ENCODE results near the gene CDH22.

Gene CDH22

DNA sequence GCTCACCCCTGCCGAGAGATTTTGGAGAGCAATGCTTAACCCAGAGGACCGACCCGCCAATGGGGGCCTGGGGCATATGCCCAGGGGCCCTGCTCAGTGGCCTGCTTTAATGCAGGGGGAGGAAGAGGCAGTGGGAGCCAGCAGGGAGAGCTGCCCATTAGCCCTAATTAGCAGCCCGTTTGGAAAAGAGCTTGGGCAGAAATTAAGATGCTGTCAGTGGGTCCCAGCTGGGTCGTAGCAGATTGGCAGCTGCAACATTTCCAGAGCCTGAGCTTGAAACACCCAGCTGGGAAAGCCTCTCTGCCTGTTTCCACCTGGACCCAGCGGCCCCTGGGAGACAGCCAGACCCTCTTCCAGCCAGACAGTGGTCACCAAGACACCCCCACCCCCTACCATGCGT, 150.7 kb downstream of the CDH22 start:
- no peak overlapping the region for H3K27ac ChIP-seq
- DNase-seq (ENCODE audit: low read depth, low spot score), result no peak

DNA sequence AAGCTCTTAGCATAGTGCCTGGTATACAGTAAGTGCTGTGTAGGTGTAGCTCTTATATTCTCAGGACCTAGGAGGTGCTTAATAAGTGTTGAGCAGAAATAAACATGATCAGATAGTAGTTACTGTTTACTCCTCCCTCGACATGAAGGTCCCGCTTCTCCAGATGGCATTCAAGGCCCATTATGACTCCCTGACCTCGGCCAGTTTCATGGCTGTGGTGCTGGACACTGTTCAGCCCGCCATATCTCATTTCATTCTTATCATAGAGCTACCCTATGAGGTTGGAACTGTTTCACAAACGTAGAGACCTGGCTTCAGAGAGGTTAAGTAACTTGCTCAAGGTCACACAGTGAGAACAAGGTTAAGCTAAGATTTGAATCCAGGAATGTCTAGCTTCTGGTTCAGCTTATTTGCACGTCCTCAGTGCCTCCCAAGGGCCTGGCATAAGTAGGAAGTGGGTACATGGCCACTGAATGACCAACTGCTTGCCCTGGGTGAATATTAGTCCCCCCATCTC, 151.2 kb downstream of the CDH22 start:
- no peak overlapping the region for H3K27ac ChIP-seq
- no peak for DNase-seq (ENCODE audit: low read depth, low spot score)

DNA sequence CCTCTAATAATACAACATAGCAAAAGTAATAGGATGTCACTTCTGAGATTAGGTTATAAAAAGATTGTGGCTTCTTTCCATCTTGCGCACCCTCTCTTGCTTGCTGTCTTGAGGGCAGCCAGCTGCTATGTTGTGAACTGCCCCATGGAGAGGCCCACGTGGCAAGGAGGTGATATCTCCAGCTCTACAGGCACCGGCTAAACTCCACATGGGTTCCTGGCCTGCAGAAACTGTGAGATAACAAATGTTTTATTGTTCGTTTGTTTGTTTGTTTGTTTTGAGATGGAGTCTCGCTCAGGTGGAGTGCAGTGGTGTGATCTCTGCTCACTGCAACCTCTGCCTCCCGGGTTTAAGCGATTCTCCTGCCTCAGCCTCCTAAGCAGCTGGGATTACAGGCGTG, 152.2 kb downstream of the CDH22 start:
- no peak for DNase-seq (ENCODE audit: low read depth, low spot score)
- H3K27ac ChIP-seq, result no peak overlapping the region

DNA sequence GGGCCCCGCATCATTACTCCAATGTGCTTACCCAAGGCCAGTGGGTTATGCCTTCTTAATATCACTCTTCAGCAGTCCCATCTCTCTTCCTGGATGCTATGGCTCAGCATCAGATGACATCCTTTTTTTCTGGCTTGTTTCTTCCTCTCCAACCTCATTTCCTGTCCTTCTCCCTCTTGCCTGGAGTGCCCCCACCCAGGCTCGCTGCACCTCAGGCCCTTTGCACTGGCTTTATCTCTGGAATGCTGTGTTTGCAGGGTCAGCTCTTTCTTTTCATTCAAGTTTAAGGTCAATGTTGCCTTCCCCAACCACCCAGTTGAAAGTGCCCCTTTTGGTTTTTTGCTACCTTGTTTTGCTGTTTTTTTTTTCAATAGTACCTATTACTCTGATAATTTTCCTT, 153.5 kb downstream of the CDH22 start:
- DNase-seq (ENCODE audit: low read depth, low spot score), result no peak

DNA sequence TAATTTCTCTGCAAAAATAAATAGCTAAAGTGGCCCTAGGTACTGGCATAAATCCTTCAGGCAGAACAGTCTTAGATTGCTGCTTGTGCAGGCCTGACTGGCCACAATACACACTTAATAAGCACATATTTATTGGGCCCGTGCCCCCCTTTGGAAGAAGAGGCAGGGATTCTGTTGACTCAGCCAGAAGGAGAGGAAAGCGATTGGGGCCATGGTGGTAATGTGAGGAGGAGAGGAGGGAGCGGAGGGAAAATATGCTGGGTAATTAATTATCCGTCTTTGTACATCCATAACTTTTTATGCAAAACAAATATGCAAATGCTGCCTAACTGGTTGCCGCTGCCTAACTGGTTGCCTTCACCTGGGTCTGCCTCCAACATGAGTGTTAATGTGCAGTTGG, 154.0 kb downstream of the CDH22 start:
- DNase-seq (ENCODE audit: low read depth, low spot score), result no peak
- no peak overlapping the region for H3K27ac ChIP-seq

More for the DNA sequence above, 153.5 kb downstream of the CDH22 start:
- H3K27ac ChIP-seq, result no peak overlapping the region

DNA sequence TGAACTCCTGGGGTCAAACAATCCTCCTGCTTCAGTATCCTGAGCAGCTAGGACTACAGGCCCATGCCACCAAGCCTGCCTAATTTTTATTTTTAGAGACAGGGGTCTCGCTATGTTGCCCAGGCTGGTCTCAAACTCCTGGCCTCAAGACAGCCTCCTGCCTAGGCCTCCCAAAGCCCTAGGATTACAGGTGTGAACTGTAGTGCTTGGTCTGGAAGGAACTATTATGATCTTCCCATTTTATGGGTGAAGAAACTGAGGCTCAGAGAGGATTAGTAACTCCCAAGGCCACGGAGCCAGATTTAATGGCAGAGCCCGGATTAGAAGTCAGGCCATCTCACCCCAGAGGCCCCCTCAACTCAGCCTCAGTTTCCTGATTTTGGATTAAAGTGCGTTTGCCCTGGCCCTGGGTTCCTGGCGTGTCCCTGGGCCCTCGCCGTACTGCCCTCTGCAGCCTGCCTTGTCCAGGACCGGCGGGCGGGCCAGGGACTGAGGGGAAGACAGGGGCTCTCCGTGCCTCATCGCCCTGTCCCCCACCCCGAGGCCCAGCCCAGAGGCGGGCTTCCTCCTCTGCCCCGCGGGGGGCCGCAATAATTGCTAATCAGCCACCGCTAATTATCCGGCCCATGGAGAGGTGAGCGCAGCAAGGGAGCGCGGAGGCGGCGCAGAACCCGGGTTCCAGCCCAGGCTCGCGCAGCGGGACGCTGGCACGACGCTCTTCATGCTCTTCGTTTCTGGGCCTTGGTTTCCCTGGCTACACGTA, 155.3 kb downstream of the CDH22 start:
- DNase-seq (ENCODE audit: low read depth, low spot score), result no peak
- no peak overlapping the region for H3K27ac ChIP-seq

DNA sequence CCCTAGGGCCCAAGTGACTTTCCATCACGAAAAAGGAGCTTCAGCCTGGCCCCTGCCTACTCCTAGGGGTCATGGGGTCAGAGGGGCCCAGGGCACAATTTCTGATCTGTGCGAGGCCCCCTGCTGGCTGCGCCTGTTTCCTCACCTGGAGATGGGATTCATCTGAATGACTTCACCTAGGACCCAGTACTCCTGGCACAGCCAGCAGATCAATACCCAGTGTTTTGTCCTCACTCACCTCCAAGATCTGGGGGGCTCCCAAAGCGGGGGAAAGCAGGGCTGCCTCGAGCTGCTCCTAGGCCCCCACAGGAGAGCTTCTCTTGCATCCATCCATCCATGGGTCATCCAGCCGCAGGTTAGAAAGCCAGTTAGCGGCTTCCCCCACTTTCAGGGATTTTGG, 156.4 kb downstream of the CDH22 start:
- no peak overlapping the region for H3K27ac ChIP-seq
- DNase-seq (ENCODE audit: low read depth, low spot score), result no peak

DNA sequence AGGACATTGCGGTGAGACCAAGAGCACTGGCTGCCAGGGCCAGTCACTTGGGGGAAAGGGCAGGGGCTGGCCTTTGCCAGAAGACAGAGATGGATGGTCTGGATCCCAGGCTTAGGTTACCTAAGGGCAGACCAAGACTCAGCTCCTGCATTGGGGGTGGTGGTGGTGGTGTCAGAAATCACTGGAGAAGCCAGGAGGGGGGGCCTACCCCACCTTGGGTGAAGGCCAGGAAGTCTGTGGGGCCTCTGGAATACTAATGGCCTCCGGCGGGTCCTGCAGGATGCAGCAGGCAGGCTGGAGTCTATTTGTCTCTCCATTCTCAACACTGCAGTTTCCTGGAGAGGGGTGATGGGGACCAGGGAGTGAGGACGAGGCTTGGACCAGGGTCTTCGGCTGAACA, 157.4 kb downstream of the CDH22 start:
- H3K27ac ChIP-seq, result no peak overlapping the region
- DNase-seq (ENCODE audit: low read depth, low spot score), result no peak

DNA sequence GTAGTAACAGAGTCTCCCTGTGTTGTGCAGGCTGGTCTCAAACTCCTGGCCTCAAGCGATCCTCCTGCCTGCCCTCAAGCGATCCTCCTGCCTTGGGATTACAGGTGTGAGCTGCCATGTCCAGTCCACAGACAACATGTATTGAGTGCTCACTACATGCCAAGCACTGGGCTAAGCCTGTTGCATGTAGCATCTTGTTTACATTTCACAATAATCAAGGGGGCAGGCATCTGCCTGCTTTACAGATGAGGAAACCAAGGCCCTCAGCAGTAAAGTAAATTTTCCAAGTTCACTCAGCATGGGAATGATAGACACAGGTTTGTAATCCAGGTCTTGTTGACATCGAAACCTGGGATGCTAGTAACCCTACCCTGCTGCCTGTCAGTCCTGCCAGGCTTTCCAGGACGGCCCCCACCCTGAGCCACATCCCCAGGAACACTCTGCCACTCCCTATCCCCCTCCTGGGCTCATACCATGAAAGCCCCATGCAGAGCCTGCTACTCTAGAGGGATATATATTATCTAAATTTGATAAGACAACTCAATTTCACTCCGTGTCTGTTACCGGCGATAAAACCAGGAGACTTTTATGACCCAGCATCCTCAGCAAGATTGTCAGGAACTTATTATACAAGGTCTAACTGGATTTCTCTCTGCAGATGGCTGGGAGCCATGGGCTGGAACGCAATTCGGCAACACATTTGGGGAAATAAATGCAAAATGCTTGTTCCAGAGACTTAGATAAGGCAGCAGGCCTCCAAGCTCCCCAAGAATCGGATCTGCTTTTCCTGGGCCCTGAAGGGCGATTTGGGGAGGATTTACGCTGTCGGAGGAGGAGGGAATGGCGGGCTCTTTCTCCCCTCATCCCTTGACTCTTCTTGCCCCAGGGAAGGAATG, 159.7 kb downstream of the CDH22 start:
- no peak overlapping the region for H3K27ac ChIP-seq
- no peak for DNase-seq (ENCODE audit: low read depth, low spot score)

DNA sequence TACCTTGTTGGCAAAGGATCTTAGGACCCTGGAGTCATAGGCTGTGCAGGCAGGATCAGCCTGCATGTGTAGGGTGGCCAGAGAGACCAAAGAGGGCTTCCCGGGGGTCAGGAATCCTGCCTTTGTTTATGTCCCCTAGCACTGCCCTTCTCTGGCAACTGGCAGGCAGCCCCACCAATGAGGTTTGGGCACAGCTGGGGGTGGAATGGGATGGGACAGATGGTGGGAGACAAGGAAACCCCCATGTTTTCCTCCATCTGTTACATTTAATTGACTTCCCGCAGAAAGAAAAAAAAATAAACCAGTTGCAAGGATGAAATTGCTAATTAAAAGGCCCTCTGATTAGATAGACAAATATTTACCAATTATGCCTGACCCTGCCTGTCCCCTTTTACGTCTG, 162.6 kb downstream of the CDH22 start:
- DNase-seq (ENCODE audit: low read depth, low spot score), result no peak

DNA sequence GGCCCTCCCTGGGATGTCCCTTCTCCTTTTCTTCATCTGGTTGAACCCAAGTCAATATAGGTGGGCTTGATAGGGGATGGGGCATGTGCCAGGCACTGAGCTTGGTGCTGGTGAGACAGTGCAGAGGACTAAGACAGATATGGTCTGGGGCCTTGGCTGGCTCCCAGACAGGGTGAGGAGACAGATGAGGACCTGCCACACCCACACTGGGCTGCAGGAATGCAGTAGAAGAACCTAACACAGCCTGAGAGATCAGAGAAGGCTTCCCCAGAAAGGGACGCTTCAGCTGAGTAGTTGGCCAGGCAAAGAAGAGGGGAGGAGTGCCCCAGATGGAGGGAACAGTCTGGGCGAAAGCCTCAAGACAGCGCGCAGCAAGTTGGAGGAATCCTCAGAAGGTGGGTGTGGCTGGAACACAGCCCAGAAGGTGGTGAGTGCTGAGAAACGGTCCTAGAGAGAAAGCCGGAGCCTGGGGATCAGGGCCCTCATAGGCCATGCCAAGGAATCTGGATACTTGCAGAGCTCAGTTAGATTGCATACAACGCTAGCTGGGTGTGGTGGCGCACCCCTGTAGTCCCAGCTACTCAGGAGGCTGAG, 163.8 kb downstream of the CDH22 start:
- no peak overlapping the region for H3K27ac ChIP-seq
- no peak for DNase-seq (ENCODE audit: low read depth, low spot score)

More for the DNA sequence above, 162.6 kb downstream of the CDH22 start:
- H3K27ac ChIP-seq, result no peak overlapping the region

DNA sequence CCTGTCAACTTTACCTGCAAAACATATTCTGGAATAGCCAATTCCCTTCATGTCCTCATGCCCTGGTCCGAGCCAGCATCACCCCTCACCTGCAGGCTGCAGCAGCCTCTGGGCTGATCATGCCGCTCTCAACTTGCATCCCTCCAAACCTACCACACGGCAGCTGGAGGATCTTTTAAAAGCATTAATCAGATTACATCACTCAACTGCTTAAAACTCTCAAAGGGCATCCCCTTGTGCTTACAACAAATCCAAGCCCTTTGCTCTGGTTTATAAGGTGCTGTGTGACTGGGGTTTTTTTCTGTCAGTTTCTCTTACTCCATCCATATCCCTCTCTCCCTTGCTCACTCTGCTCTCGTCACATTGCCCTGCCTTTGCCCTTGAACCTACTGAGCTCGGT, 166.2 kb downstream of the CDH22 start:
- DNase-seq (ENCODE audit: low read depth, low spot score), result no peak
- H3K27ac ChIP-seq, result no peak overlapping the region

DNA sequence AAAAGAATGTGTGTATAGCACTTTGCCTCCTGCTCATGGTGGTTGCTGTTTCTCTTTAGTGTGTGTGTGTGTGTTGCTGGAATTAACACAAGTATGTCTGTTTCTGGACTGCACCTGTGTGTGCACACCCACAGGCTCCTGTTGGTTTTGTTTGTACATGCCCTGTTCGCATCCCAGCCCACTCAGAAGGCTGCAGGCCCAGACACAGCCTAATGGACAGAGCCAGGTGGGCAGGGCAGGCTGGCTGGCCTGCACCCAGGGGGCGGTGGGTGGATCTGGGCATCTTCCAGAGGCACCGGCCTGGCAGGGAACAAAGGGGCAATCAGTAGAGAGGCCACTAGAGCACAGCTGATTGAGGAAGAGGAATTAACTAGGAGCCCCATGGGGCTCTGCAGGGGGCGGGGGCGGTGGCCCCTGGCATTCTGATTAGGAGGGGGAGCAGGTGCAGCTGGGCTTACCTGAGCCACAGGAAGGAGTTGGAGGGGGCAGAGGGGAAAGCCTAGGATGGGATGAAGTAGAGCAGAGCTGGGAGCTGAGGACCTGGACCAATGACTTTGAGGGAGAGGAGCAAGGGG, 168.3 kb downstream of the CDH22 start:
- peak; percentile 60 for DNase-seq (ENCODE audit: low read depth, low spot score)
- H3K27ac ChIP-seq, result no peak overlapping the region

DNA sequence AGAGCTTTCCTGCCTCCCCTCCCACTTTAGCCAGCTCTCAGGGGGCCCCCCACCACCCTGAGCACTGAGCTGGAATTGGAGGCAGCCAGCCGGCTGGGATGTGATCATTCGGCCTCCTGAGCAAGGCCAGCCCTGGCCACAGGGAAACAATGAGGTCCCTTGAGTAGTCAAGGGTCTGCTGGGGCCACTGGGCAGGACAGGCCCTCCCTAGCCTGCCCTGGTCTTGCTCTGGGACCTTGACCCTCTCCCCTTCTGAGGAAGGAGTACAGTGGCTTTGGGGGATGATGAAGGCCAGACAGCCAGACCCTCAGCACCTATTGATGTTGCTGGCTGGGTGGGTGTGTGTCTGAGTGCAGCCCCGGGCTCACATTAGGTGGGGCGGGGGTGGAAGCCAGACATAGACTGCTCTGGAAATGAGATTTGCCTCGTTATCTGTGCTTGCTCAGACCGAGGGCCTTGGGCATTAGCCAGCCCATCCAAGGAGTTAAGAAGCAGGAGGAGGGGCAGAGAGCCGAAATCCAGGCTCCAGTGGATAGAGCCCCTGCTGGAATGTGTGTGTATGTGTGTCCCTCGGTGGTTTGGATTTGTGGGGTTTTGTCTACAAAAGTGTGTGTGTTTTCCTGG, 168.9 kb downstream of the CDH22 start:
- DNase-seq (ENCODE audit: low read depth, low spot score), result no peak
- H3K27ac ChIP-seq, result no peak overlapping the region

DNA sequence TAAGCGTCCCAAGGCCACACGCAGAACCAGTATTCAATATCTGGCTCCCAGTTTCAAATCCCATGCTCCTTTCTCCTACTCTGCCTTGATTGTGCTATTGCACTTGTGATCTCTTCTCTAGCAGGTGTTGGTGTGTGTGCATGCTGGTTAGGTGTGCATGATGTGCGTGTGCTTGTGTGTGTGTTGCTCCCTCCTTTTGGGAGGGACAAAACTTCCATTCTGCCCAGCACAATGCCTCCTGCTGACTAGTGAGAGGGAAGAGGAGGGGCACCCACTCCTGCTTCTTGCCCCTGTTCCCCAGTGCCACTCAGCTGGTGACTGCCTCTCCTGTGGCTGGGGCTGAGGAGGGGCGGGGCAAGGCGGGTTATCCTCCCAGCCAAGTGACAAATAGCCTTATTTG, 170.5 kb downstream of the CDH22 start:
- H3K27ac ChIP-seq, result no peak overlapping the region
- DNase-seq (ENCODE audit: low read depth, low spot score), result no peak

DNA sequence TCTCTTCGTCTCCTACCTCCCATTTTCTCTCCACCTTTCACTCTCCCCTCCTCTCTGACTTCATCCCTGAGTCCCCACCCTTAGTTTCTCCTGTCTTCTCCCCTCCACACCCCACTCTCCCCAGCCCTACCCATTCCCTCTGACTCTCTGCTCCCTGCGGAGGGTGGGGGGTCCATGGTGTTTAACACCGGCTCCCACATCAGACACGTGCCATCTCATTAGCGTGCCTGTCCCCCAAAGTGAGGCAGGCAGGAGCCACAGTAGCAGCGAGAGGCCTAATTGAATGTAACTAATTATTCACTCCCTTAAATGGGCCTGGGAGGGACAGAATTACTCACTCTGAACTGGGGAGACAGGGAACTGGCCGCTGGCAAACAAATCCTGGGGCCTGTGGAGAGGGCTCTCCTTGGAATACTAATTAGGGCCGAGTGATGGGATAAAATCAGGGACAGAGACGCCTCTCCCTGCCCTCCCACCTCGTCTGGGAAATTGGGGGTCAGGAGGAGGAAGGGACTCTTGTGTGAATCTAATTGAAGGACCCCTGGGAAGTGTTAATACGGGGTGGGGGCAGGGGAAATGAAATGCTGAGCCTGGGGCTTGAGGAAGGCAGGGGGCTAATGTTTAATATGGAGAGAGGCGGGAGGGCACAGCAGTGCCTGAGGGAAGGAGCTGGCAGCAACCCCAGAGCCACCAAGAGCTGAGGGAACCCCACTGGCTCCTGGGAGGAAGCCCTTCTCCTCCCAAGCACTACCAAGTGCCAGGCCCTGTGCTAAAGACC, 172.3 kb downstream of the CDH22 start:
- no peak for DNase-seq (ENCODE audit: low read depth, low spot score)

DNA sequence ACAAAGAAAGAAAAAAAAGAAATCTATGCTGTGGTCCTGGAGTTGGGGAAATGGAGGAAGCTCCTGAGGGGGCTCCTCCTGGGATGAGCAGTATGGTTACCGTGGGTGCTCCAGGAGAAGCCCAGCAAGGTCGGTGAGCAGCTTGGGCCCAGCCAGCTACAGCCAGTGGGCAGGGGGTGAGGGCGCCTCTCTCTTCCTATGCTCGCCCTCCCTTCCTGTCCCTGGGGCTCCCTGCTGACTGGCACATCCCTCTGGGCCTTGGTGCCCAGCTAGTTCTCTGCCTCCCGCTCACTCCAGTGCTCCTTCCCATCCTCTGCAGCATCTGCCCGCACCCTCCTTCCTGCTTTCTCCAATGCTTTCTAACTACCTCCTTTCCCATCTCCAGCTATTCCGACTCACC, 173.6 kb downstream of the CDH22 start:
- no peak overlapping the region for H3K27ac ChIP-seq
- DNase-seq (ENCODE audit: low read depth, low spot score), result no peak

More for the DNA sequence above, 172.3 kb downstream of the CDH22 start:
- H3K27ac ChIP-seq, result no peak overlapping the region

DNA sequence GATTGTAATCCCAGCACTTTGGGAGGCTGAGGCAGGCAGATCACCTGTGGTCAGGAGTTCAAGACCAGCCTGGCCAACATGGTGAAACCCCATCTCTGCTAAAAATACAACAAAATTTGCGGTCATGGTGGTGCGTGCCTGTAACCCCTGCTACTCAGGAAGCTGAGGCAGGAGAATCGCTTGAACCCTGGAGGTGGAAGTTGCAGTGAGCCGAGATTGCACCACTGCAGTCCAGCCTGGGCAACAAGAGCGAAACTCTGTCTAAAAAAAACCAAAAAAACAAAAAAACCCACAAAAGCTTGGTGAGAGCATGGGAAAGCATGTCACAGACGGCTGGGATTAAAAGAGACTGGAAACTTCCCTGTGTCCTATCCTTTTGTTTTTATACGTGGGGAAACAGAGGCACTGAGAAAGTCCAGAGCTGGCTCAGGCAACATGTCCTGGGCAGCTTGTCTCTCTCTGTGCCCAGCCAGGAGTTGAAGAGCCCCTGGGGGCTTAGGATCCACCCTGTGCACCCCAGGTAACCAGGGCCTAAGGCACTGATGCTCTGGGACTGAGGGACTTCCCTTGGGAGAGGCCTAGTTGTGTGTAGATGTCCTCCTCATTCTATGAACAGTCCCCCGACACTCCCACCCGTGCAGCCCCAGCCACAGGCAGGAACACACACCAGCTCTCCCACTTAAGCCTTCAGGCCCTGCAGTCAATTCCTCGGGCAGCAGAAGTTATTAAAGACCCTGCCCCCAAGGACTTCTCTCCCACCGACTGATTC, 174.2 kb downstream of the CDH22 start:
- no peak overlapping the region for H3K27ac ChIP-seq
- no peak for DNase-seq (ENCODE audit: low read depth, low spot score)

DNA sequence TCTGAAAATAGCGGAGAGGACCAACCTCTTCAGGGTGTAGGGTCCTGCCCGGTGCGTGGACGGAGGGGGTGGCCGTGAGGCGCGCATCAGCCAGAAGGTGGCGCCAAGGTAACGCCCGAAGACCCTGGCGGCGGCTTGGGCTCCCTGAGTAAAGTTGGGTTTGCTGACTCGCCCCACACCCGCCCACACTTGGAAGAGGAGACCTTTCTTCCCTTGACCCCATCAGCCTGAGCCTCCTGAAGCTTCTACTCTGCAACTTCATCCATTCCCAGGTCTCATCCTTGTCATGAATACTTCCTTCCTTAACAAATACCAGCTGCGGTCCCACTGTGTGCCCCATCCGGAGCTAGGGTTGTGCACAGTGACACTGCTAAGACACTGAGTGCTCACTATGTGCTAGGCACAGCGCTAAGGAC, 175.6 kb downstream of the CDH22 start:
- no peak for DNase-seq (ENCODE audit: low read depth, low spot score)
- no peak overlapping the region for H3K27ac ChIP-seq

Measured in epithelial cell of prostate (primary cell).